ENCODE measurements around the gene DLGAP1. TPM values are rescaled to one million over a fixed set of nuclear protein-coding genes. Genes with fewer than 3 reads are reported as not detected.

Gene DLGAP1
- total and polyA plus RNA-seq, 2 experiments from 2014 or later = 17.0 to 48.5 TPM

- Histone ChIP-seq H3K4me2 (no peak overlapping the region), H3K27me3 (ENCODE audit: insufficient read depth) (no peaks in the 10 kb centered on the region), H2AFZ (no peak overlapping the region), H3K79me2 (replicated peaks; ENCODE audit: insufficient read depth) (no peaks in the 10 kb centered on the region), H3K27ac (ENCODE audit: low read depth) (no peak overlapping the region), H3F3A (replicated peaks; ENCODE audit: low read depth) (no peaks in the 10 kb centered on the region), H3K4me1 (ENCODE audit: insufficient read depth) (no peaks in the 10 kb centered on the region), H3K36me3 (ENCODE audit: insufficient read depth) (no peaks in the 10 kb centered on the region), H3K4me3 (no peak overlapping the region), H4K20me1 (replicated peaks; ENCODE audit: insufficient read depth) (no peaks in the 10 kb centered on the region), H3K9me2 (ENCODE audit: insufficient read depth) (no peaks in the 10 kb centered on the region)
- Mint-ChIP-seq H3K27ac (no peak overlapping the region), H3K4me1 (peaks cover 9% of the 10 kb centered on the region), H3K4me3 (no peak overlapping the region), H3K9me3 (no peaks in the 10 kb centered on the region), H3K36me3 (ENCODE audit: low read depth) (peaks cover 3% of the 10 kb centered on the region; the same call in 1 of the 3 replicates), H3K27me3 (ENCODE audit: insufficient read depth, low read depth, poor library complexity) (no peaks in the 10 kb centered on the region)
- DNase-seq (ENCODE audit: low spot score) = no peak
- TF ChIP-seq ZNF331 (CRISPR knock-in tag; IDR thresholded peaks at IDR 0.05; ENCODE audit: low read depth) (no peak), CREB1 (CRISPR knock-in tag; IDR thresholded peaks at IDR 0.05; ENCODE audit: low read depth) (no peak), EZH2phosphoT487 (IDR thresholded peaks at IDR 0.05; ENCODE audit: unreplicated experiment) (no peak), EZH2 (IDR thresholded peaks at IDR 0.05; ENCODE audit: low read depth, unreplicated experiment) (no peak), ZNF462 (CRISPR knock-in tag; IDR thresholded peaks at IDR 0.05) (no peak), ETS1 (IDR thresholded peaks at IDR 0.05) (no peak), NANOG (IDR thresholded peaks at IDR 0.05; ENCODE audit: borderline replicate concordance) (no peak), POLR2AphosphoS5 (IDR thresholded peaks at IDR 0.05; ENCODE audit: low read depth) (no peak), ZNF114 (CRISPR knock-in tag; IDR thresholded peaks at IDR 0.05) (no peak), JUNB (IDR thresholded peaks at IDR 0.05; ENCODE audit: unreplicated experiment) (no peak), STAT1 (IDR thresholded peaks at IDR 0.05; ENCODE audit: unreplicated experiment) (no peak)
- TF ChIP-seq, protein P1, sequence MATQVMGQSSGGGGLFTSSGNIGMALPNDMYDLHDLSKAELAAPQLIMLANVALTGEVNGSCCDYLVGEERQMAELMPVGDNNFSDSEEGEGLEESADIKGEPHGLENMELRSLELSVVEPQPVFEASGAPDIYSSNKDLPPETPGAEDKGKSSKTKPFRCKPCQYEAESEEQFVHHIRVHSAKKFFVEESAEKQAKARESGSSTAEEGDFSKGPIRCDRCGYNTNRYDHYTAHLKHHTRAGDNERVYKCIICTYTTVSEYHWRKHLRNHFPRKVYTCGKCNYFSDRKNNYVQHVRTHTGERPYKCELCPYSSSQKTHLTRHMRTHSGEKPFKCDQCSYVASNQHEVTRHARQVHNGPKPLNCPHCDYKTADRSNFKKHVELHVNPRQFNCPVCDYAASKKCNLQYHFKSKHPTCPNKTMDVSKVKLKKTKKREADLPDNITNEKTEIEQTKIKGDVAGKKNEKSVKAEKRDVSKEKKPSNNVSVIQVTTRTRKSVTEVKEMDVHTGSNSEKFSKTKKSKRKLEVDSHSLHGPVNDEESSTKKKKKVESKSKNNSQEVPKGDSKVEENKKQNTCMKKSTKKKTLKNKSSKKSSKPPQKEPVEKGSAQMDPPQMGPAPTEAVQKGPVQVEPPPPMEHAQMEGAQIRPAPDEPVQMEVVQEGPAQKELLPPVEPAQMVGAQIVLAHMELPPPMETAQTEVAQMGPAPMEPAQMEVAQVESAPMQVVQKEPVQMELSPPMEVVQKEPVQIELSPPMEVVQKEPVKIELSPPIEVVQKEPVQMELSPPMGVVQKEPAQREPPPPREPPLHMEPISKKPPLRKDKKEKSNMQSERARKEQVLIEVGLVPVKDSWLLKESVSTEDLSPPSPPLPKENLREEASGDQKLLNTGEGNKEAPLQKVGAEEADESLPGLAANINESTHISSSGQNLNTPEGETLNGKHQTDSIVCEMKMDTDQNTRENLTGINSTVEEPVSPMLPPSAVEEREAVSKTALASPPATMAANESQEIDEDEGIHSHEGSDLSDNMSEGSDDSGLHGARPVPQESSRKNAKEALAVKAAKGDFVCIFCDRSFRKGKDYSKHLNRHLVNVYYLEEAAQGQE (IDR thresholded peaks at IDR 0.05; ENCODE audit: unreplicated experiment) = no peak
- TF ChIP-seq, protein P2, sequence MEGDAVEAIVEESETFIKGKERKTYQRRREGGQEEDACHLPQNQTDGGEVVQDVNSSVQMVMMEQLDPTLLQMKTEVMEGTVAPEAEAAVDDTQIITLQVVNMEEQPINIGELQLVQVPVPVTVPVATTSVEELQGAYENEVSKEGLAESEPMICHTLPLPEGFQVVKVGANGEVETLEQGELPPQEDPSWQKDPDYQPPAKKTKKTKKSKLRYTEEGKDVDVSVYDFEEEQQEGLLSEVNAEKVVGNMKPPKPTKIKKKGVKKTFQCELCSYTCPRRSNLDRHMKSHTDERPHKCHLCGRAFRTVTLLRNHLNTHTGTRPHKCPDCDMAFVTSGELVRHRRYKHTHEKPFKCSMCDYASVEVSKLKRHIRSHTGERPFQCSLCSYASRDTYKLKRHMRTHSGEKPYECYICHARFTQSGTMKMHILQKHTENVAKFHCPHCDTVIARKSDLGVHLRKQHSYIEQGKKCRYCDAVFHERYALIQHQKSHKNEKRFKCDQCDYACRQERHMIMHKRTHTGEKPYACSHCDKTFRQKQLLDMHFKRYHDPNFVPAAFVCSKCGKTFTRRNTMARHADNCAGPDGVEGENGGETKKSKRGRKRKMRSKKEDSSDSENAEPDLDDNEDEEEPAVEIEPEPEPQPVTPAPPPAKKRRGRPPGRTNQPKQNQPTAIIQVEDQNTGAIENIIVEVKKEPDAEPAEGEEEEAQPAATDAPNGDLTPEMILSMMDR (conservative IDR thresholded peaks at IDR 0.05; ENCODE audit: low read depth in 2 of 2) = no peak
- no peak for ATAC-seq
Observed at GRCh38 chr18:3863006-3863405, 592.1 kb downstream of the DLGAP1 start.

All from GM23338 (cell line).